HG03460 (cell line): Measurements from ENCODE around the gene TNFSF15.

Source experiments
- ATAC-seq: cut with Tn5 transposase; IDR thresholded peaks from one replicate; pipeline ENCODE4 v1.9.1; 2021; ENCODE audit not compliant: unreplicated experiment

Gene TNFSF15

GRCh38 chr9:114825126-114825795 is 19.4 kb upstream of the TNFSF15 start:
- no peak for ATAC-seq

GRCh38 chr9:114824110-114824509 is 18.3 kb upstream of the TNFSF15 start:
- no peak for ATAC-seq

GRCh38 chr9:114823441-114823840 is 17.6 kb upstream of the TNFSF15 start:
- ATAC-seq: no peak

- ATAC-seq: no peak
Measured at GRCh38 chr9:114822708-114823107, 16.9 kb upstream of the TNFSF15 start.

GRCh38 chr9:114820776-114821501 is 15.1 kb upstream of the TNFSF15 start:
- no peak for ATAC-seq

GRCh38 chr9:114818178-114818577 is 12.3 kb upstream of the TNFSF15 start:
- ATAC-seq: no peak

- no peak for ATAC-seq
Measured at GRCh38 chr9:114813717-114814418, 8.0 kb upstream of the TNFSF15 start.

GRCh38 chr9:114811966-114812636 is 6.3 kb upstream of the TNFSF15 start:
- no peak for ATAC-seq

- ATAC-seq: no peak
Measured at GRCh38 chr9:114811301-114811700, 5.5 kb upstream of the TNFSF15 start.

GRCh38 chr9:114810614-114811013 is 4.8 kb upstream of the TNFSF15 start:
- ATAC-seq: no peak

GRCh38 chr9:114806526-114806900 is 674 bp upstream of the TNFSF15 start:
- ATAC-seq: peak; percentile 50

GRCh38 chr9:114804505-114804904 is 1.3 kb downstream of the TNFSF15 start:
- ATAC-seq: no peak

- ATAC-seq: no peak
Measured at GRCh38 chr9:114803479-114804265, 2.2 kb downstream of the TNFSF15 start.

- ATAC-seq: no peak
Measured at GRCh38 chr9:114799925-114800324, 5.9 kb downstream of the TNFSF15 start.

GRCh38 chr9:114799441-114799840 is 6.4 kb downstream of the TNFSF15 start:
- no peak for ATAC-seq

- no peak for ATAC-seq
Measured at GRCh38 chr9:114798780-114799427, 6.9 kb downstream of the TNFSF15 start.

- ATAC-seq: no peak
Measured at GRCh38 chr9:114798101-114798500, 7.7 kb downstream of the TNFSF15 start.

- no peak for ATAC-seq
Measured at GRCh38 chr9:114792396-114792795, 13.4 kb downstream of the TNFSF15 start.

- ATAC-seq: no peak
Measured at GRCh38 chr9:114791736-114792135, 14.1 kb downstream of the TNFSF15 start.

- no peak for ATAC-seq
Measured at GRCh38 chr9:114791312-114791711, 14.5 kb downstream of the TNFSF15 start.
